Measurements from ENCODE around the gene SIRT6. TPM values are rescaled to one million over a fixed set of nuclear protein-coding genes. Genes with fewer than 3 reads are reported as not detected.
A peak's percentile ranks its signal among the peaks of the same experiment; 100 is the strongest.

The SIRT6 gene
- total RNA-seq, 4 donors from 2014 or later = 141 to 215 (median 194) TPM

DNA sequence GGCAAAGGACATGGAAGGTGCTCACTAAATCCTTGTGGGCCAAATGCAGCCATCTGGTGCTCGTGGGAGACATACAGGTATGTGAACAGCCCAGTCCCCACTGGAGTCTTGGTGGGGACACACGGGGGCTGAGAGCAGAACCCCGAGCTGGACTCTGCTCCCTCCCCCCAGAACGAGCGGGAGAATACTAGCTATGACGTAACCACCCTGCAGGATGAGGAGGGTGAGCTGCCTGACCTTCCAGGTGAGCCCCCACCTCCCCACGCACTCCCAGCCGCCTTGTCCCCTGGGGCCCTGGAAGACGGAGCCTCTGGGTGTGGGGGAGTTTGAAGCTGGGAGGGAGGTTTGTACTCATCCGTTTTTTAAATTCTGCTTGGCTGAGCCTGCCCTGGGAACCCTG, 33.4 kb upstream of the SIRT6 start:
- Histone ChIP-seq H3K9me3 (no peaks in the 10 kb centered on the region), H3K36me3 (no peaks in the 10 kb centered on the region), H3K27me3 (peaks cover 10% of the 10 kb centered on the region), H3K27ac (no peak overlapping the region), H3K4me1 (no peaks in the 10 kb centered on the region), H3K4me3 (no peak overlapping the region)
- WGBS, 2 donors (ENCODE audit: low coverage in 1 of 2) = 13 to 57% methylated on average over 2 to 10 of the region's 10 CpGs
- in situ Hi-C loops (cut with MboI; ENCODE audit: low pct_ligation_motif_present in 1 of 4, low pct_unique_long_range_greater_than_20kb in 1 of 4, low sequenced_read_pairs in 3 of 4) (loop anchor here in 1 of 4 donors (25.0 kb wide), 1 partner anchor 379 kb away; no protein-coding TSS in a partner anchor), intact Hi-C loops (cut with DNase I; ENCODE audit: low total_unique reads) (no loop called here)
- TF ChIP-seq POLR2A (IDR thresholded peaks at IDR 0.05) (no peak), POLR2AphosphoS5 (IDR thresholded peaks at IDR 0.05) (no peak), EP300 (IDR thresholded peaks at IDR 0.05; ENCODE audit: low read depth) (no peak)
- TF ChIP-seq, protein P1, sequence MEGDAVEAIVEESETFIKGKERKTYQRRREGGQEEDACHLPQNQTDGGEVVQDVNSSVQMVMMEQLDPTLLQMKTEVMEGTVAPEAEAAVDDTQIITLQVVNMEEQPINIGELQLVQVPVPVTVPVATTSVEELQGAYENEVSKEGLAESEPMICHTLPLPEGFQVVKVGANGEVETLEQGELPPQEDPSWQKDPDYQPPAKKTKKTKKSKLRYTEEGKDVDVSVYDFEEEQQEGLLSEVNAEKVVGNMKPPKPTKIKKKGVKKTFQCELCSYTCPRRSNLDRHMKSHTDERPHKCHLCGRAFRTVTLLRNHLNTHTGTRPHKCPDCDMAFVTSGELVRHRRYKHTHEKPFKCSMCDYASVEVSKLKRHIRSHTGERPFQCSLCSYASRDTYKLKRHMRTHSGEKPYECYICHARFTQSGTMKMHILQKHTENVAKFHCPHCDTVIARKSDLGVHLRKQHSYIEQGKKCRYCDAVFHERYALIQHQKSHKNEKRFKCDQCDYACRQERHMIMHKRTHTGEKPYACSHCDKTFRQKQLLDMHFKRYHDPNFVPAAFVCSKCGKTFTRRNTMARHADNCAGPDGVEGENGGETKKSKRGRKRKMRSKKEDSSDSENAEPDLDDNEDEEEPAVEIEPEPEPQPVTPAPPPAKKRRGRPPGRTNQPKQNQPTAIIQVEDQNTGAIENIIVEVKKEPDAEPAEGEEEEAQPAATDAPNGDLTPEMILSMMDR (IDR thresholded peaks at IDR 0.05) = no peak
- DNase-seq = no peak

DNA sequence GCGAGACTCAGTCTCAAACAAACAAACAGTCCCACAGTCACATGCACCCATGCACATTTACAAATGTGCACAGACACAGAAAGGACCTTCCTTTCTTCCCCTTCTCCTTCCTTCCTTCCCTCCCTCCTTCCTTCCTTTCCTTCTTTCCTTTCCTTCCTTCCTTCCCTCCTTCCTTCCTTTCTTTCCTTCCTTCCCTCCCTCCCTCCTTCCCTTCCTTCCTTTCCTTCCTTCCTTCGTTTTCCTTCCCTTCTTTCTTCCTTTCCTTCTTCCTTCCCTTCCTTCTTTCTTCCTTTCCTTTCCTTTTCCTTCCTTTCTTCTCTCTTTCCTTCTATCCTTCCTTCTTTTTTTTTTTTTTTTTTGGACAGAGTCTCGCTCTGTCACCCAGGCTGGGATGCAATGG, 30.8 kb upstream of the SIRT6 start:
- Histone ChIP-seq H3K27me3 (peaks cover 10% of the 10 kb centered on the region), H3K27ac (no peak overlapping the region), H3K4me3 (no peak overlapping the region), H3K36me3 (no peaks in the 10 kb centered on the region), H3K9me3 (no peaks in the 10 kb centered on the region), H3K4me1 (no peaks in the 10 kb centered on the region)
- intact Hi-C loops (cut with DNase I; ENCODE audit: low total_unique reads) (no loop called here), in situ Hi-C loops (cut with MboI; ENCODE audit: low pct_ligation_motif_present in 1 of 4, low pct_unique_long_range_greater_than_20kb in 1 of 4, low sequenced_read_pairs in 3 of 4) (loop anchor here in 1 of 4 donors (25.0 kb wide), 1 partner anchor 376 kb away; no protein-coding TSS in a partner anchor)
- 33 to 68% methylated on average over 1 to 3 of the region's 3 CpGs for WGBS, 2 donors (ENCODE audit: low coverage in 1 of 2)
- TF ChIP-seq EP300 (IDR thresholded peaks at IDR 0.05; ENCODE audit: low read depth) (no peak), POLR2A (IDR thresholded peaks at IDR 0.05) (no peak), POLR2AphosphoS5 (IDR thresholded peaks at IDR 0.05) (no peak)
- TF ChIP-seq, protein P1 (IDR thresholded peaks at IDR 0.05) = no peak
- no peak for DNase-seq

DNA sequence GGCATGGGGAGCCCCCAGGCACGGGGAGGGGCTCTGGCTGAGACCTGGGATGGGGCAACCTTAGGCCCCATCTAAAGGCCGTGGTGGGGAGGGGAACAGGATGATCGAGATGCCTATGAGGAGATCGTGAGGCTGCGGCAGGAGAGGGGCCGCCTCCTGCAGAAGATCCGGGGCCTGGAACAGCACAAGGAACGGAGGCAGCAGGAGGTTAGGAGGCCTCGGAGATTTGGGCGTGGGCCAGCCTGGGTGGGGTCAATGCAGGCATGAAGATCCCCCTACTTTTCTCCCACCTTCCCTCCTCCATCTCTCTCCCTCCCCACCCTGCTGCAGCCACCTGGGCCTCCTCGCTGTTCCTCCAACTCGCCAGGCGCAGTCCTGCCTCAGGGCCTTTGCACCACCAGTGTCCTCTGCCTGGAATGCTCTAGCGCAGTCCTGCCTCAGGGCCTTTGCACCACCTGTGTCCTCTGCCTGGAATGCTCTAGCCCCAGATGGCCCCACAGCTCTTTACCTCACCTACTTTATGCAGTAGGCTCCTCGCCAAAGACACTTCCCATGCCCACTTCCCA, 27.9 kb upstream of the SIRT6 start:
- no peaks in the 10 kb centered on the region for H3K9me3 ChIP-seq
- TF ChIP-seq POLR2A (IDR thresholded peaks at IDR 0.05) (no peak), EP300 (IDR thresholded peaks at IDR 0.05; ENCODE audit: low read depth) (no peak)
- TF ChIP-seq, protein P1 (IDR thresholded peaks at IDR 0.05) = no peak
- intact Hi-C loops (cut with DNase I; ENCODE audit: low total_unique reads) = no loop called here
- H3K4me3 ChIP-seq = no peak overlapping the region
- no peak overlapping the region for H3K27ac ChIP-seq
- in situ Hi-C loops (cut with MboI; ENCODE audit: low pct_ligation_motif_present in 1 of 4, low pct_unique_long_range_greater_than_20kb in 1 of 4, low sequenced_read_pairs in 3 of 4) = loop anchor here in 1 of 4 donors (25.0 kb wide), 1 partner anchor 373 kb away; no protein-coding TSS in a partner anchor
- no peaks in the 10 kb centered on the region for H3K36me3 ChIP-seq
- no peak for DNase-seq
- peaks cover 17% of the 10 kb centered on the region for H3K27me3 ChIP-seq
- WGBS, 2 donors (ENCODE audit: low coverage in 1 of 2) = 70 to 94% methylated on average over 5 to 15 of the region's 15 CpGs
- no peaks in the 10 kb centered on the region for H3K4me1 ChIP-seq

DNA sequence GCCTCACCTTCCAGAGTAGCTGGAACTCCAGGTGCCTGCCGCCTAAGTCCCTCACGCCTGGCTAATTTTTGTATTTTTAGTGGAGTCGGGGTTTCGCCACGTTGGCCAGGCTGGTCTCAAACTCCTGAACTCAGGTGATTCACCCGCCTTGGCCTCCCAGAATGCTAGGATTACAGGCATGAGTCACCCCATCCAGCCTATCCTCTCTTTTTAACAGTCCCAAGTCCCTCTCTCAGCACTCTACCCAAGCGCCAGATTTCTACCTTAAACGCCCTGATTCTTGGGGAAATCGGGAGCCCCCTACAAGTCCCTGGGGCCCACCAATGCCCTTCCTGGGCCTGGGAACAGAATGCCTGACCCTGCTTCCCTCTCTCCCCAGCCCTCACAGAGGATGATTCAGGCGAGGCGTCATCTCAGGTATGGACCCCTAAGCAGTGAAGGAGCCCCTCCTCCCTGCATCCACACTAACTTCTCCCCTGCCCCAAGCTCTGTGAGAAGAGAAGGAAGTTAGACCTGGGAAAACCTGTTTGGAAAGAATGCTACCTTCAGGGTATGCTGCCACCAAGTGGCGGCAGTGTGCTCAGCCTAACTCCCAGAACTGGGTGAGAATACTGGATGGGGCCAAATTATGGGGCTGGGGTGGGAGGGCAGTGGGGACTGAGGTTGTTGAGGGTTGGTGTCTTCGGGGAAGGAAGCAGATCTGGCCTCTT, 26.2 kb upstream of the SIRT6 start:
- in situ Hi-C loops (cut with MboI; ENCODE audit: low pct_ligation_motif_present in 1 of 4, low pct_unique_long_range_greater_than_20kb in 1 of 4, low sequenced_read_pairs in 3 of 4) = loop anchor here in 1 of 4 donors (25.0 kb wide), 1 partner anchor 371 kb away; no protein-coding TSS in a partner anchor
- 67 to 78% methylated on average over 5 to 13 of the region's 13 CpGs for WGBS, 2 donors (ENCODE audit: low coverage in 1 of 2)
- TF ChIP-seq EP300 (IDR thresholded peaks at IDR 0.05; ENCODE audit: low read depth) (no peak), POLR2AphosphoS5 (IDR thresholded peaks at IDR 0.05) (no peak), POLR2A (IDR thresholded peaks at IDR 0.05) (no peak)
- TF ChIP-seq, protein P1 (IDR thresholded peaks at IDR 0.05) = peak in 4 of 5 experiments; percentile 12 to 41 (median 34)

More for the DNA sequence above, 26.2 kb upstream of the SIRT6 start:
- no peak overlapping the region for H3K4me3 ChIP-seq
- no peaks in the 10 kb centered on the region for H3K9me3 ChIP-seq
- peak; percentile 40 for DNase-seq
- peaks cover 13% of the 10 kb centered on the region for H3K27me3 ChIP-seq
- intact Hi-C loops (cut with DNase I; ENCODE audit: low total_unique reads) = no loop called here
- no peak overlapping the region for H3K27ac ChIP-seq
- H3K4me1 ChIP-seq = peaks cover 0 to 4% (median 1%) of the 10 kb centered on the region in 4 donors
- H3K36me3 ChIP-seq = no peaks in the 10 kb centered on the region

Data from transverse colon (tissue), 4 donors.